GM19463 (cell line): ENCODE data around the gene MAD2L2.
"Not testable (repeated sequence)": the region's sequence is repeated elsewhere in the genome, so short reads cannot be mapped to it uniquely, and the experiment has no call there.

Source experiments
- ATAC-seq: cut with Tn5 transposase; IDR thresholded peaks from one replicate; pipeline ENCODE4 v1.9.1; 2021; ENCODE audit warnings: mild to moderate bottlenecking, moderate library complexity; ENCODE audit not compliant: unreplicated experiment

The MAD2L2 gene

DNA sequence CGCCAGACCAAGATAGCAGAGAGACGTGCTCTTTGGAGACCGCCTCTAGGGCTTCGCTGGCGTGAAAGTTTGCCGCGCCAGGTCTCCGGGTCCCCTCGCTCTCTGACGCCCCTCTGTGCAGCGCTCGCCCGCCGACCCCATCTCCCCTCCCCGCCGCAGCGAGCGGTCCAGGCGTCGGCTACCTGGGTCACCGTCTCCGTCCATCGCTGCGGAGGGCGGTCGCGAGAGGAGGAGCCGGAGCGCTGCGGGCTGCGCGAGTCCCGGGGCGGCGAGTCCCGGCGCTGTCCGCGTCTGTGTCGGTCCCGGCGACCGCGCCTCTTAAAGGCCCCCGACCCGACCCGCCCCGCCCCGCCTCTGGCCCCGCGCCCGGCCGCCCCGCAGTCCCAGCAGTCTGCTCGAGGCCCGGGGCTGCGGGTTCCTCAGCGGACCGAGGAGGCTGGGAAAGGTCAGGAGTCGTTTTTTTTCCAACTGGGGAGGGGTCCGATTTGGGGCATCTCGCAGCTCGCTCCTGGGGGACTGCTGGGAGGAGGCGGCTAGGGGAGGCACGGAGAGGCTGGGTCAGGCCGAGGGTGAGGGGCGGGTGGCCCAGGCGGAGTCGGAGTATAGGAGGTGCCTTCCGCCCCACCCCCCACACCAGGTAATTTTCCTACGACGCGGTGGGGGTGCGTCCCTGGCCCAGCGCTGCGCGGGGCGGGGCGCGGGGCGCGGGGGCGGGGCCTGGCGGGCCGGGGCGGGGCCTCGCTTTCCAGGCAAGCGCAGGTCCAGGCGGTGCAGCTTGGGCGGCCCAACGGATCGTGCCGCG, 26.6 kb downstream of the MAD2L2 start, which contains the start of the genes FBXO2 and FBXO44:
Gene FBXO2, minus strand, starts transcription at position 293 of the 802 bp plus-strand sequence. Its CDS starts 89 bp downstream, at position 204.
Gene FBXO44, plus strand, starts transcription at position 741 of the 802 bp plus-strand sequence. CDS start 959 bp downstream, outside the sequence.
- ATAC-seq, result peak; percentile 73

DNA sequence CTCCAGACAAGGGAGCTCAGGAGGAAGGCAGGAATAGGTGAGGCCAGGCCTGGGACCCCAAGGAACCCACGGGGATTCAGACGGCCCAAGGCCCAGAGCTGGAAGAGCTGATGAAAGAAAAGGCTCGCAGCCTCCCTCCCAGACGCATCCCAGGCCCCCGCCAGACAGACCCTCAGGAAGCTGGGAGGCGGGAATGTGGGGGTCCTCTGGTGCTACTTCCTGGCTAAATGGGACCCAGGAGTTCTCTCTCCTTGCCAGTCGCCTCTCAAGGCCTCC, 27.1 kb downstream of the MAD2L2 start:
- ATAC-seq, result no peak

DNA sequence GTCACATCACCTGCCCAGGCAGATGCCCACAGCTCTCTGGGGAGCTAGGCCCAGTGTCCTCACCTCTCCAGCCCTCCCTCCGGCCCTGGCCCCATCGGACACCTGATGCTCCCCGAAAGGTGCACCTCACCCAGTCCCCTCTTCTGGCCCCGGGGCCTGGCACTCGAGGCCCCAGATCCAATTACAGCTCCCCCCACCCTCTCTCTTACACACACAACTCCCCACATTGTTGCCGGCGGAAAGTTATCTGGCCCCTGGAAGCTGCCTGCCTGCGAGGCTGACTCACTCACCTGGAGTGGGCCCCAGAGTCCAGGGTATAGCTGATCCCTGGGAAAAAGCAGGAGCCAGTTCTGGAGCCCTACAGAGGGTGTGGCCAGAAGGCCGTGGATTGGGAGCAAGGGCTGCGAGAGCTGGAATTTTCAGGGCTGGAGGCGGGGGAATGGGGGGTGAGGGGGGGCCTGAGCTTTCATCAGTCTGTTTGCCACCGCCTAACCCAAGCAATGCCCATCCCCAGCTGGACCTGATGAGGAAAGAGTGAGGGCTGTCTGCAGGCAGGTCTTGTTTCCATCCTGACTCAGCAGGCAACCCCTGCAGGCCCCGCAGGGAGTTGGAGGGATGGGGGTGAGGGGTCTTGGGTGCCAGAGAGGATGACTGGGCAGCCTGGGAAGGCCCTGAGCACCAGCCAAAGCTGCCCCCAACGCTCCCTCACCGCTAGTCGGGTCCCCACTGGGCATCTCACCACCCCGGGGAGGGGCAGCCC, 27.7 kb downstream of the MAD2L2 start:
- ATAC-seq, result no peak

DNA sequence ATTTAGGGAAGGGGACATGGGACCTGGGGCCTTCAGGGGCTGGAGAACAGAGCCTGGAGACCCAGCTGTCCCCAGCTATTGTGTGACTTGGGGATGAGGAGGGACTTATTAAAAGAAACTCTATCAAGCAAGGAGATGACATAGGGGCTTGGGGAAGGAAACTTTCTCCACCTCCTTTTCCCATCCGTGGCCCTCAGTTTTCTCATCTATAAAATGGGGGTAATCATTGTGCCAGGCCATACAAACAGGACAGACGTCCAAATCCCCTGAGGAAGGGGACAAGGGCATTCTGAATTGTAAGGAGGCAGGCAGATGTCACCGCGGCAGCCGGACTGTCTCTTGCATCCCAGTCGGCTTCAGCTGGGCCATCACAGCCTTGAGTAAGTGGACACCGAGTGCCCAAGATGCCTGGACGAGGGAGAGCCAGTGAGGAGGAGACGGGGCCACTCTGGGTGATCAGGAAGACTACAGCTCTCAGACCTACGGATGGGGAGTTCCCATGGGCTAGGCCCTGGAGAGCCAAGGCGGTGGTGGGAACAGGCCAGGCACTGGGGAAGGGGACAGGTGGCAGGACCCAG, 28.7 kb downstream of the MAD2L2 start:
- ATAC-seq, result no peak

DNA sequence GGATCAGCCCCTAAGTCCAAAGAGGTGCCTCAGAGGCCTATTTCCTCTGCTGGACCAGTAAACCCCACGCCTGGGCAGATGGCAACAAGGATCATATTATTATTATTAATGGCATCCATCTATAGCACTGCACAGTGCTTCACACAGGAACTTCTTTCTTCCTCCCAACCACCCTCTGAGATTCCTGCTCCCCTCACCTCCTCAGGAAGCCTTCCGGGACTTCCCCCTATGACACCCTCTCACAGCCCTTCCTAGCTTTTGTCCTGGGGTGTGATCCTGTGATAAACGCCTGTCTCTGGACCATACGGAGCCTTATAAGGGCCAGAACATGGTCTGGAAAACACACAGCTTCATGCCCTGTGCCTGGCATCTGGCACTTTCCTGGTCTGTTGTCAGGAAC, 29.9 kb downstream of the MAD2L2 start:
- no peak for ATAC-seq

DNA sequence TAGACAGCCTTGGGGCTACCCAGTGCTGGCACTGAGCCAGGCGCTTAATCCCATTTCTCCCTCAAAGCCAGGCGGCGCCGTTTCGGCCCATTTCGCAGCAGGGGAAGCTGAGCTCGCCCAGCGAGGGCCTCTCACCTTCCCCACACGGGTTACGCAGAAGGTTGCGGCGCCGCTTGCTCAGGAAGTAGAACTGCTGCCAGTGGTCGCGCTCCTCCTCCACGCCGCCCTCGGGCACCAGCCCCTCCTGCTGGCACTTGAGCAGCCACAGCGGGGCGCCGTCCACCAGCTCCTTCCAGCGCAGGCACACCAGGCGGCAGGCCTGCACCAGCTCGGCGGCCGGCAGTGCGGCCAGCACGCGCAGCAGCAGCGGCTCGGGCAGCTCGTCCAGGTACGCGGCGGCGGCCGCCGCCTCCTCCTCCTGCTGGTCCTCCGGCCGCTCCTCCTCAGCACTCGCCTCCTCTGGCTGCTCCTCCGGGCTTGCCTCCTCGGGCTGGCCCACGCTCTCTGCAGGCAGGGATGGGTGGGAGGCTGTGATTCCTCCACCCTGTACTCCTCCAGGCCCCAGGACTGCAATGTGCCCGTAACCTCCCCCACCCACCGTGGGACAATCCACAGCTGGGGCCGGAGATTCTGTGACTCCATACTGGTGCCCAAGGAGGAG, 30.5 kb downstream of the MAD2L2 start:
- ATAC-seq, result no peak

DNA sequence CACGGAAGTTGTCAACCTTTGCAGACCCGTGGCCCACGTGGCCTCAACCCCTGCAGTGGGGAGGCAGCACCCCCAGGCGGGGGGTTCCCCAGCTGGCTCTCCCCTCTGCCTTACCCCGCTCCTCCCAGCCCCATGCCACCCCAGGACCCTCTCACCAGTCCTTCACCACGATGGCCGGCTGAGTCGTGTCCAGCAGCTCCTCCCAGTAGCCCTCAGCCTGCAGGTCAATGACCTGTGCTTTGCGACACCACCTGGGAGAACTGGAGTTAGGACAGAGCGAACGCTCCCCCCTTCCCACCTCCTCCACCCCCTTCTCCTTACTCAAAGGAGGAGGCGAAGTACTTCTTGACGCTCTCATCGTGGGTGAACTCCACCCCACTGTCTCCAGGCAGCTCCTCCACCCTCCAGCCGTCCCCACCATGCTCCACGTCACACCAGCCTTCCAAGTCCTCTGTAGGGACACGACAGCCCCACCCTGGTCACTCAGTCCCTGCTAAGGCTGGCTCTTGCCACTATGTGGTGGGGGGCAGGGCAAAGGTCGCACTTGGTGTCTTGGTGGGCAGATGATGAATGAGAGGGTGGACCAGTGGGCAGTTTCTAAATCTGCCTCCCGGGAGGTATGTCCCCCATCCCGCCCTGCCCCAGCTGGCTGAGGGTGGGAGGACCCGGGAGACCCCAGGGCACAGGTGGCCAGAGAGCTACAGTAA, 31.2 kb downstream of the MAD2L2 start:
- ATAC-seq, result no peak

DNA sequence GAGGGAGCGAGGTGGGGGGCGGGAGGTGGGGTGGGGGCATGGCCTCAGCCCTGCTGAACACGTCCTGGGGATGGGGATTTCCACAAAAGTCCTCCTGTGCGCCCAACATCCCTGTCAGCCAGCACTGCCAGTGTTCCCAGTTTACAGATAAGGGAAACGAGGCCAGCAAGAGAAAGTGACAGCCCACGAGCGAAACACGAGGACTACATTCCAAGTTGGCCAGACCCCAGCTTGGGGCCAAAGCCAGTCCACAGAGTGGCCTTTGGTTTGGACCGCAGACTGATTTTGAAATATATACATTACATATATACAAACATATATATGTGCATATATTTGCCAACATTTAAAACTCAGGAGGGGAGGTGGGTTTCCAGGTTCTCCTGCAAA, 31.7 kb downstream of the MAD2L2 start:
- ATAC-seq, result no peak

DNA sequence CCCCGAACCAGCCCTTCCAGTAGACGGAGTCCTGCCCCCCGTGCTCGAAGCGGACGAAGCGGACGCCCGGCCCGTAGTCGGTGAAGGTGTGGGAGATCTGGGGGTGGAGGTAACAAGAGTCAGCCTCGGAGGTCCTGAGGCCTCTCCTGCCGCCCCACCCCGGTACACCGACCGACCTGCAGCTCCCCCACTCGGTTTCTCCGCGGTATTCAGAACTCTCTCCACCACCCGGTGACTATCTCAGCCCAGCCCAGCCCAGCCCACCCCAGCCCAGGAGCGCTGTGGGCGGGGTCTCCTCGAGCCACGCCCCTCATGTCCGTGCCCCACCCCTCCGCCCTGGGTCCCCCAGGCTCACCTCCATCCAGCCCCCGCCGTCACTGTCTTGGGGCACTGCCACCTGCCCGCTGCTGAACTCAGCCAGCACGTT, 32.2 kb downstream of the MAD2L2 start:
- ATAC-seq, result no peak

DNA sequence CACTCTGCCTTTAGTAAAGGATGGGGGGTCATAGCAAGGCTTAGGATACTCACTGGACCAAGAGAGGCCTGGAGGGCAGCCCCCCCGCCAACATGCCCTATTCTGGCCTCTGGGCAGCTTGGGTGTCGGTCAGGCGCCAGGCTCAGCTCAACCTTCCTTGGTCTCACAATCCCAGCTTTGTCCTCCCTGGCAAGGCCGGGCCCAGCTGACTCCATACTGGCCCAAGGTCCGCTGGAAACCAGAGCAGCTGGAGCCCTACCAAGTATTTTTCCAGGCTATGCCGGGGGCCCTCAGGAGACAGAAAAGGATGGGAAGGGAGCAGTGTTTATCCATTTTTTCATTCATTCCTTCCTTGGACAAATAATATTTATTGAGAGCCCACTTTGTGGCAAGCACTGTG, 32.9 kb downstream of the MAD2L2 start:
- no peak for ATAC-seq

DNA sequence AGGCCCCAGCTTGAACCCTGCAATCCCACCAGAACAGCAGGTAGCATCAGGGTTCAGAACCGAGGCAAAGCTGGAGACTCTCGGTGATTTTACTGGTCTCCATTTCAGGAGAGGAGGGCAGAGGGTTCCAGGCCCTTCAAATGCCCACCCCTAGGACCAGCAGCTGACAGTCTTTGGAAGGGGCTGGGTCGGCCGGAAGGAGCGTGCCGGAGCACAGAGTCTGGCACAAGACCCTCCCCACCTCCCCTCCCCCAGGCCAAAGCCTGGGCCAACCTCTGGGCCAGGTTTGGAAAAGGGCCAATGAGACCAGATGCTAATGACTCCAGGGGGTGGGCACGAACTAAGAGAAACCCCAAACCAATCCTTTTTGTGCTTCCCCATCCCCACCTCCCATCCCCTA, 33.6 kb downstream of the MAD2L2 start:
- ATAC-seq, result no peak

DNA sequence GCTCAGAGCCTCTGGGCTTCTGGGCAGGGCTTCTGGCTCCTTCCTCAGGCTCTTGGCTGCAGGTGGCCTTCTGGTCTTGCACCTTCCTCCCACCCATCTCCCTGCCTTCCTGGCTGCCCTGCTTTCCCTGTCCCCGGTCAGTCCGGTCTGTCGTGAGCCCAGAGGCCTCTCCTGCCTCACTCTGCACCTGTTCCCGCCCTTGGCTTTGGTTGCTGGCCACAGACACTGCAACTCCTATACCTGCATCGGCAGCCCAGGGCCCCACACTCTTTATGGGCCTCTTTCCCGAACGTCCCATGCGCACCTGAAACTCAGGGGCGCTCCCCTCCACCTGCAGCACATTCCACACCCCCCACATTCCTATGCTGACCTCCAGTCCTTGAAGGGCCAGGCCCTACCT, 34.6 kb downstream of the MAD2L2 start:
- ATAC-seq, result no peak

DNA sequence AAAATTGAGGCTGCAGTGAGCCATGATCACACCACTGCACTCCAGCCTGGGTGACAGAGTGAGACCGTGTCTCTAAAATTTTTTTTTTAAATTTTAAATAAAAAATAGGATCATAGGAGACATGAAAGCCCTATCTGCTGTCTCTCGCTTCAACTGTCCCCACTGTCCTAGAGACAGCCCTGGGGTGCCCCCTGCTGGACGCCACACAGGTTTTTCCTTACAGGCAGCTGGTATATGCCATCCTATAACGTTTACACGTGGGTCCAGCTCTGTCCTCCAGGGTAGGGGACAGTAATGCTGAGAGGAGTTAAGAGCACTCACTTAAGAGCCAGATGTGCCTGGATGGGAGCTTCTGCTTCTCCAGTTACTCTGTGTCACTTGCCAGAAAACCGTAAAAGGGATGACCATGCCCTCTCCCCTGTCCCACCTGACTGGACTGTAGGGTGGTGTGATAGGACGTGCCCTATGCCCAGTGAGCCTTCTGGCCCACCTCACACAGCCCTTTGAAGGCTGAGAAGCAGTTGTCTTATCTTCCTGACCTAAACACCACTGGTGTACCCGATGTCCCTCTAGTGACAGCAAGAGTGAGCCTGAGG, 35.2 kb downstream of the MAD2L2 start:
- no peak for ATAC-seq

DNA sequence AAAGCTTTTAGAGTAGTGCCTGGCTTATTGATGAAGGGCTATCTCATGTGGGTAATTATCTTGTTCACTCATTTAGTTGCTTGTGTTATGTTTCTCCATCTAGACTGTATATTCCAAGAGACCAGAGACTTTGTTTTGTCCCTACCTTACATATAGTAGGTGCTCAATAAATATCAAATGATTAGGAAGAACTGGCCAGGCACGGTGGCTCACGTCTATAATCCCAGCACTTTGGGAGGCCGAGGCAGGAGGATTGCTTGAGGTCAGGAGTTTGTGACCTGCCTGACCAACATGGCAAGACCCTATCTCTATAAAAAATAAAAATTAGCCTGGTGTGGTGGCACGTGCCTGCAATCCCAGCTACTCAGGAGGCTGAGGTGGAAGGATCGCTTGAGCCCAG, 35.7 kb downstream of the MAD2L2 start:
- no peak for ATAC-seq

DNA sequence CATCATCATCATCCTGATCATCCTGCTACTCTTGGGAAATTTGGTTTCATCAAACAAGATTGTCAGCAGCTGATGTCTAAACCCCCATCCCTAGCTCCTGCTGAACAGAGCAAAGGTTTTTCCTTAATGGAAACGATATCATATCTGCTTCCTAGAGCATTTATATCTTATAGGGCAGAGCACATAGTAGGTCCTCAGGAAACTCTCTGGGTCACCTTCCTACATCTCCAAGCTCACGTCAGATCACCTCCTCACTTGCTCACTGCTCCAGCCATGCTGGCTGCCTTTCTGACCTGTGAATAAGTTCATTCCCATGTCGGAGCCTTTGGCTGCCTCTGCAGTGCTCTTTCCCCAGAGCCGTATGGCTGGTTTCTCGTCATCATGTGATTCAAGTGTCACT, 37.2 kb downstream of the MAD2L2 start:
- ATAC-seq, result no peak

DNA sequence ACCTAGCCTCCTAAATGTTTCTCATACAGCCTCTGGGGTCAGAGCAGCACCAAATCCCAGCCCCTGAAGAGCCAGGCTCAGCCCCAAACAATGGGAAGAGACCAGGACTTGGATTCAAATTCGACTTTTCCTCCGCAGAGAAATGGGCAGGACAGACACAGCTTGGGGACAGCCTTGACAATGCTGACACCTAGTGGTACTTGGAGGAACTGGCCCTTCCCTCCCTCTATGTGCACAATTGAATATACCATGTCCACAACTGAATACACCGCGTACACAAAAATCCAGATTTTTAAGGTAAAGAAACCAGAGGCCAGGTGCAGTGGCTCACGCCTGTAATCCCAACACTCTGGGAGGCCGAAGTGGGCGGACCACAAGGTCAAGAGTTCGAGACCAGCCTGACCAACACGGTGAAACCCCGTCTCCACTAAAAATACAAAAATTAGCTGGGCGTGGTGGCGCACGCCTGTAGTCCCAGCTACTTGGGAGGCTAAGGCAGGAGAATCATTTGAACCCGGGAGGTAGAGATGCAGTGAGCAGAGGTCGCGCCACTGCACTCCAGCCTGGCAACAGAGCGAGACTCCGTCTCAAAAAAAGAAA, 38.4 kb downstream of the MAD2L2 start:
- not testable (repeated sequence) for ATAC-seq

DNA sequence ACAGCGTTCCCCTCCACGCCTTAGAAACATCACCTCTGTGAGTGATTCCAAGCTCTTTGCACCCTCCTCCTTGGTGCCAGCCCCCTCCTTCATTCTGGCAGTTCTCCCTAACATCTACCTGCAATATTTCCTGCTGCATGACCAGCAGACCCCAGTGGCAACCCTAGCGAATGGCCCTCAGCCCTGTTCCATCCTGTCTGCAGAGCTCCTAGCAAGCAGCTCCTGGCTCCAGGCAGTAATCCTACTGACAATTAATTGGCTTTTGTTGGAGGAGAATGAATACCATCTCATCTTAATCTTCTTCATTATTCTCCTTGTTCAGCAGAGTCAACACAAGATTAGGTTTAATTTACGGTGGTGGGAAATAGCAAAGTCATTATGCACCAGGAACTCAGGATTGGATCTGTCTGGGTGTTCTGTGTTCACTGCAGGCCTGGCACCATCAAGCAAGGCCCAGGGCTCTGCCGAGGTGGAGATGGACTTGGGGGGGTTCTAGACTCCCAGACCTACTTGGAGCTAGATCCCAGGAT, 39.1 kb downstream of the MAD2L2 start:
- no peak for ATAC-seq

DNA sequence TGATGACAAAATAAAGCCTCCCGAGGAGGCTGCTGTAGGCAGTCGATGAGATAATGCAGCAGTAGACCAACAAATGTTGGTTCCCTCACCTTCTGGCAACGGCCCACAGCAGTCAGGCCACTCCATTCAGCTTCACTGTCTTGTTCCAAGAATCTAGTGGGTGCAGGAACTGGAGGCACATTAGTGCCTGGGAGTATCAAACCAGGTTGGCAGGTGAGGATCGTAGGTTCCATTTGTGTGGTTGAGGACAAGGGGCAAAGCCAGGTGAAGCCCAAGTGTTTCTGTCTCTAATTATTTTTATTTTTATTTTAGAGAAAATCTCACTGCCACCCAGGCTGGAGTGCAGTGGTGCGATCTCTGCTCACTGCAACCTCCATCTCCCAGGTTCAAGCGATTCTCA, 40.0 kb downstream of the MAD2L2 start:
- ATAC-seq, result no peak

DNA sequence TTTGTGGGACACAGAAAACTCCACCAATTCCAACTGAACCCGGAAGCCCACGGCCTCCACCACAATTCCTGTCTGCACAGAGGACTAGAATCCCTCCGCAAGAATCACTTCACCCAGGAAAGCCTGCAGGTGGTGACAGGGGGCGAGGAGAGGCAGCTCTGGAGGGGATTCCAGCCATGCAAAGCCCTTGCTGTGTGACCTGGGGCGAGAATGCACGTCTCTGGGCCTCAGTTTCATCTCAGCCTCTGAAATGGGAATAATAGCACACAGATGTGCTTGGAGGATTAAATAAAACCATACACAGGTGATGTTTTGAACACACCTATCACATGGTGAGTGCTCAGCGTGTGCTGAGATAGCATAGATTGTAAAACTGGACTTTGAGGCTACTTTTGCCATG, 40.8 kb downstream of the MAD2L2 start:
- no peak for ATAC-seq

DNA sequence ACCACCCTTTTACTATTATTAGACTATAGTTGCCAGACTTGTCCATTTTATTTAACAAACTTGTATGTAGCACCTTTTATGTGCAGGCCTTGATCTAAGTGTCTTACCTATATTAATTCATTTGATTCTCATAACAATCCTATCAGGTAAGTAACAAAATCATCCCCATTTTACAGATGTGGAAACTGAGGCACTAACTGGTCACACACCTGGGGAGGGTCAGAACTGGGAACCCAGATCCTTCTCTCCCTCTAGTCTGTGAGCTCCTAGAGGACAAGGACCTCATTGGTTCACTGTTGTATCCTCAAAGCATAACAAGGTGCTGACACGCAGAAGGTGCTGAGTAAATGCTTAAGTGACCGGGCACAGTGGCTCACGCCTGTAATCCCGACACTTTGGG, 41.6 kb downstream of the MAD2L2 start:
- no peak for ATAC-seq
